ENCODE results near the gene CCL2.

- TF ChIP-seq CTCF (conservative IDR thresholded peaks at IDR 0.05; ENCODE audit: low read depth in 2 of 2) (no peak), POLR2AphosphoS5 (IDR thresholded peaks at IDR 0.05; ENCODE audit: low read depth) (no peak), NANOG (IDR thresholded peaks at IDR 0.05; ENCODE audit: borderline replicate concordance) (no peak), REST (IDR thresholded peaks at IDR 0.05; ENCODE audit: unreplicated experiment) (no peak)
These were observed 6.7 kb downstream of the CCL2 start for GRCh38 chr17:34261568-34262337.

Measured in GM23338 (cell line).